Measurements from ENCODE around the gene FAM43B. TPM values are rescaled to one million over a fixed set of nuclear protein-coding genes. Genes with fewer than 3 reads are reported as not detected.

FAM43B gene
- total and polyA plus RNA-seq, 4 donors = 0.52 to 2.7 TPM; not detected in 2

- Histone ChIP-seq H3K4me1 (ENCODE audit: control insufficient read depth in 1 of 2, insufficient read depth in 2 of 2, low read length in 2 of 2) (no peaks in the 10 kb centered on the region), H3K9me3 (ENCODE audit: control insufficient read depth, low read length) (no peaks in the 10 kb centered on the region), H3K4me3 (ENCODE audit: low read length in 2 of 2) (no peak overlapping the region), H3K36me3 (ENCODE audit: control insufficient read depth in 1 of 2, insufficient read depth in 2 of 2, low read length in 1 of 2) (no peaks in the 10 kb centered on the region), H3K27me3 (ENCODE audit: control insufficient read depth in 1 of 2, insufficient read depth in 2 of 2, low read length in 1 of 2) (peaks cover 0 to 2% of the 10 kb centered on the region in 2 donors), H3K27ac (ENCODE audit: low read depth in 1 of 2, low read length in 2 of 2) (no peak overlapping the region)
- WGBS, 2 donors = 14 to 19% methylated on average over 17 of the region's 17 CpGs
- intact Hi-C loops (cut with DNase I) = loop anchor here (1.0 to 5.0 kb wide), 2 partner anchors 112 to 115 kb away; no protein-coding TSS in a partner anchor
- peak; percentile 70 for ATAC-seq (ENCODE audit: low FRiP score)
- peak; percentile 75 to 84 for DNase-seq
Measured at GRCh38 chr1:20521960-20522861, 30.2 kb upstream of the FAM43B start.

- Histone ChIP-seq H3K36me3 (ENCODE audit: control insufficient read depth in 1 of 2, insufficient read depth in 2 of 2, low read length in 1 of 2) (no peaks in the 10 kb centered on the region), H3K27me3 (ENCODE audit: control insufficient read depth in 1 of 2, insufficient read depth in 2 of 2, low read length in 1 of 2) (peaks cover 0 to 2% of the 10 kb centered on the region in 2 donors), H3K27ac (ENCODE audit: low read depth in 1 of 2, low read length in 2 of 2) (no peak overlapping the region), H3K9me3 (ENCODE audit: control insufficient read depth, low read length) (no peaks in the 10 kb centered on the region), H3K4me3 (ENCODE audit: low read length in 2 of 2) (no peak overlapping the region), H3K4me1 (ENCODE audit: control insufficient read depth in 1 of 2, insufficient read depth in 2 of 2, low read length in 2 of 2) (no peaks in the 10 kb centered on the region)
- ATAC-seq (ENCODE audit: low FRiP score) (no peak), DNase-seq (no peak)
- WGBS, 2 donors = 75 to 84% methylated on average over 6 of the region's 6 CpGs
- intact Hi-C loops (cut with DNase I) = no loop called here
Measured at GRCh38 chr1:20526267-20526666, 26.1 kb upstream of the FAM43B start.

GRCh38 chr1:20528221-20528620 is 24.2 kb upstream of the FAM43B start:
- Histone ChIP-seq H3K4me1 (ENCODE audit: control insufficient read depth in 1 of 2, insufficient read depth in 2 of 2, low read length in 2 of 2) (no peaks in the 10 kb centered on the region), H3K4me3 (ENCODE audit: low read length in 2 of 2) (no peak overlapping the region), H3K27me3 (ENCODE audit: control insufficient read depth in 1 of 2, insufficient read depth in 2 of 2, low read length in 1 of 2) (peaks cover 0 to 2% of the 10 kb centered on the region in 2 donors), H3K36me3 (ENCODE audit: control insufficient read depth in 1 of 2, insufficient read depth in 2 of 2, low read length in 1 of 2) (no peaks in the 10 kb centered on the region), H3K27ac (ENCODE audit: low read depth in 1 of 2, low read length in 2 of 2) (no peak overlapping the region), H3K9me3 (ENCODE audit: control insufficient read depth, low read length) (no peaks in the 10 kb centered on the region)
- intact Hi-C loops (cut with DNase I) = no loop called here
- ATAC-seq (ENCODE audit: low FRiP score) (no peak), DNase-seq (no peak)
- 56 to 68% methylated on average over 7 of the region's 7 CpGs for WGBS, 2 donors

- WGBS, 2 donors = 50 to 51% methylated on average over 8 of the region's 8 CpGs
- Histone ChIP-seq H3K4me1 (ENCODE audit: control insufficient read depth in 1 of 2, insufficient read depth in 2 of 2, low read length in 2 of 2) (no peaks in the 10 kb centered on the region), H3K4me3 (ENCODE audit: low read length in 2 of 2) (no peak overlapping the region), H3K27ac (ENCODE audit: low read depth in 1 of 2, low read length in 2 of 2) (no peak overlapping the region), H3K36me3 (ENCODE audit: control insufficient read depth in 1 of 2, insufficient read depth in 2 of 2, low read length in 1 of 2) (no peaks in the 10 kb centered on the region), H3K27me3 (ENCODE audit: control insufficient read depth in 1 of 2, insufficient read depth in 2 of 2, low read length in 1 of 2) (no peaks in the 10 kb centered on the region), H3K9me3 (ENCODE audit: control insufficient read depth, low read length) (no peaks in the 10 kb centered on the region)
- DNase-seq = no peak
- intact Hi-C loops (cut with DNase I) = no loop called here
- no peak for ATAC-seq (ENCODE audit: low FRiP score)
Measured at GRCh38 chr1:20530306-20530705, 22.1 kb upstream of the FAM43B start.

GRCh38 chr1:20530901-20531300 is 21.5 kb upstream of the FAM43B start:
- DNase-seq = no peak
- Histone ChIP-seq H3K36me3 (ENCODE audit: control insufficient read depth in 1 of 2, insufficient read depth in 2 of 2, low read length in 1 of 2) (no peaks in the 10 kb centered on the region), H3K4me3 (ENCODE audit: low read length in 2 of 2) (no peak overlapping the region), H3K27me3 (ENCODE audit: control insufficient read depth in 1 of 2, insufficient read depth in 2 of 2, low read length in 1 of 2) (no peaks in the 10 kb centered on the region), H3K4me1 (ENCODE audit: control insufficient read depth in 1 of 2, insufficient read depth in 2 of 2, low read length in 2 of 2) (no peaks in the 10 kb centered on the region), H3K27ac (ENCODE audit: low read depth in 1 of 2, low read length in 2 of 2) (no peak overlapping the region), H3K9me3 (ENCODE audit: control insufficient read depth, low read length) (no peaks in the 10 kb centered on the region)
- intact Hi-C loops (cut with DNase I) = no loop called here
- ATAC-seq (ENCODE audit: low FRiP score) = no peak
- 57% methylated on average over 6 of the region's 6 CpGs for WGBS, 2 donors

- Histone ChIP-seq H3K27me3 (ENCODE audit: control insufficient read depth in 1 of 2, insufficient read depth in 2 of 2, low read length in 1 of 2) (no peaks in the 10 kb centered on the region), H3K27ac (ENCODE audit: low read depth in 1 of 2, low read length in 2 of 2) (no peak overlapping the region), H3K4me1 (ENCODE audit: control insufficient read depth in 1 of 2, insufficient read depth in 2 of 2, low read length in 2 of 2) (no peaks in the 10 kb centered on the region), H3K36me3 (ENCODE audit: control insufficient read depth in 1 of 2, insufficient read depth in 2 of 2, low read length in 1 of 2) (no peaks in the 10 kb centered on the region), H3K4me3 (ENCODE audit: low read length in 2 of 2) (no peak overlapping the region), H3K9me3 (ENCODE audit: control insufficient read depth, low read length) (no peaks in the 10 kb centered on the region)
- intact Hi-C loops (cut with DNase I) = no loop called here
- DNase-seq (no peak), ATAC-seq (ENCODE audit: low FRiP score) (no peak)
- WGBS, 2 donors = 40 to 46% methylated on average over 4 of the region's 4 CpGs
Measured at GRCh38 chr1:20533635-20534034, 18.7 kb upstream of the FAM43B start.

GRCh38 chr1:20534659-20535417 is 17.5 kb upstream of the FAM43B start:
- DNase-seq (no peak), ATAC-seq (ENCODE audit: low FRiP score) (no peak)
- H3K4me3 ChIP-seq (ENCODE audit: low read length in 2 of 2) = no peak overlapping the region
- H3K27me3 ChIP-seq (ENCODE audit: control insufficient read depth in 1 of 2, insufficient read depth in 2 of 2, low read length in 1 of 2) = no peaks in the 10 kb centered on the region
- WGBS, 2 donors = 62 to 63% methylated on average over 12 of the region's 12 CpGs
- H3K9me3 ChIP-seq (ENCODE audit: control insufficient read depth, low read length) = peaks cover under 1% of the 10 kb centered on the region
- intact Hi-C loops (cut with DNase I) = no loop called here
- no peaks in the 10 kb centered on the region for H3K4me1 ChIP-seq (ENCODE audit: control insufficient read depth in 1 of 2, insufficient read depth in 2 of 2, low read length in 2 of 2)
- no peak overlapping the region for H3K27ac ChIP-seq (ENCODE audit: low read depth in 1 of 2, low read length in 2 of 2)
- no peaks in the 10 kb centered on the region for H3K36me3 ChIP-seq (ENCODE audit: control insufficient read depth in 1 of 2, insufficient read depth in 2 of 2, low read length in 1 of 2)

- Histone ChIP-seq H3K27ac (ENCODE audit: low read depth in 1 of 2, low read length in 2 of 2) (no peak overlapping the region), H3K27me3 (ENCODE audit: control insufficient read depth in 1 of 2, insufficient read depth in 2 of 2, low read length in 1 of 2) (no peaks in the 10 kb centered on the region), H3K36me3 (ENCODE audit: control insufficient read depth in 1 of 2, insufficient read depth in 2 of 2, low read length in 1 of 2) (no peaks in the 10 kb centered on the region), H3K4me3 (ENCODE audit: low read length in 2 of 2) (no peak overlapping the region), H3K4me1 (ENCODE audit: control insufficient read depth in 1 of 2, insufficient read depth in 2 of 2, low read length in 2 of 2) (no peaks in the 10 kb centered on the region), H3K9me3 (ENCODE audit: control insufficient read depth, low read length) (peaks cover 2% of the 10 kb centered on the region)
- intact Hi-C loops (cut with DNase I) = no loop called here
- ATAC-seq (ENCODE audit: low FRiP score) (no peak), DNase-seq (no peak)
- WGBS, 2 donors = 42 to 58% methylated on average over 2 of the region's 2 CpGs
Measured at GRCh38 chr1:20538227-20538626, 14.1 kb upstream of the FAM43B start.
